Naive thymus-derived CD4-positive, alpha-beta T cell (primary cell): Measurements from ENCODE around the gene CCL25. TPM values are rescaled to one million over a fixed set of nuclear protein-coding genes. Genes with fewer than 3 reads are reported as not detected.

Source experiments
- ATAC-seq: fragments of 150-1000 bp; cut with Tn5 transposase; 2 replicates; pipeline ENCODE4 v1.10.0; 2021; ENCODE audit warnings: mild to moderate bottlenecking, moderate library complexity
- CTCF ChIA-PET: fragments of 350-600 bp; sonication (Branson Sonifier 250); formaldehyde crosslinking; loops from one replicate; lab custom pipeline; 2021; ENCODE audit warnings: antibody characterized with exemption; lab: Charles Lee
- POLR2A ChIA-PET: fragments of 350-600 bp; sonication (Branson Sonifier 250); formaldehyde crosslinking; loops from one replicate; lab custom pipeline; 2021; ENCODE audit warnings: antibody characterized with exemption, inconsistent platforms; lab: Charles Lee
- DNase-seq, 9 donors: peaks; one replicate each; pipeline versions ENCODE4 v3.0.0 to v3.0.0-alpha.2; 2020 to 2022; ENCODE audit warnings: mixed read lengths in 1 of 9
- H3K27ac ChIP-seq: one replicate; pipeline ENCODE4 v1.7.0; 2013; ENCODE audit warnings: mild to moderate bottlenecking, low read depth, low read length, moderate library complexity
- H3K27me3 ChIP-seq, 2 donors: one replicate each; pipeline ENCODE4 v1.7.0; 2013; ENCODE audit warnings: low read length in 2 of 2, mild to moderate bottlenecking in 2 of 2, moderate library complexity in 2 of 2; ENCODE audit not compliant: control insufficient read depth in 2 of 2, insufficient read depth in 2 of 2
- H3K36me3 ChIP-seq, 3 experiments: 1 replicate in 2 of 3; 2 replicates in 1 of 3; pipeline ENCODE4 v1.7.0; 2013; ENCODE audit warnings: low read length in 3 of 3, mild to moderate bottlenecking in 3 of 3, moderate library complexity in 1 of 3; ENCODE audit not compliant: insufficient read depth in 3 of 3, control insufficient read depth in 2 of 3
- H3K4me1 ChIP-seq, 2 donors: one replicate each; pipeline ENCODE4 v1.7.0; 2013; ENCODE audit warnings: low read length in 2 of 2, mild to moderate bottlenecking in 2 of 2, moderate library complexity in 1 of 2; ENCODE audit not compliant: control insufficient read depth in 2 of 2, insufficient read depth in 2 of 2
- H3K4me3 ChIP-seq: 2 replicates; pipeline ENCODE4 v1.7.0; 2013; ENCODE audit warnings: mild to moderate bottlenecking, low read length
- H3K9me3 ChIP-seq, 3 experiments: 1 replicate in 2 of 3; 2 replicates in 1 of 3; pipeline ENCODE4 v1.7.0; 2013; ENCODE audit warnings: low read length in 3 of 3; ENCODE audit not compliant: control insufficient read depth in 2 of 3
- H3K27ac Mint-ChIP-seq, 9 donors: one replicate each; pipeline ENCODE4 v1.8.0; 2020 to 2022; ENCODE audit warnings: mixed read lengths in 9 of 9, mild to moderate bottlenecking in 8 of 9, moderate library complexity in 5 of 9, inconsistent platforms in 2 of 9
- H3K27me3 Mint-ChIP-seq, 5 donors: one replicate each; pipeline ENCODE4 v1.8.0; 2021 to 2022; ENCODE audit warnings: mixed read lengths in 5 of 5, mild to moderate bottlenecking in 1 of 5
- H3K36me3 Mint-ChIP-seq, 5 donors: one replicate each; pipeline ENCODE4 v1.8.0; 2020 to 2022; ENCODE audit warnings: mixed read lengths in 5 of 5, mild to moderate bottlenecking in 3 of 5, inconsistent platforms in 1 of 5
- H3K4me1 Mint-ChIP-seq, 7 donors: one replicate each; pipeline ENCODE4 v1.8.0; 2020 to 2022; ENCODE audit warnings: mixed read lengths in 7 of 7, mild to moderate bottlenecking in 3 of 7, inconsistent platforms in 1 of 7
- H3K4me3 Mint-ChIP-seq, 10 donors: one replicate each; pipeline ENCODE4 v1.8.0; 2020 to 2022; ENCODE audit warnings: mild to moderate bottlenecking in 10 of 10, mixed read lengths in 10 of 10, moderate library complexity in 6 of 10, inconsistent platforms in 2 of 10
- H3K9me3 Mint-ChIP-seq, 11 donors: one replicate each; pipeline ENCODE4 v1.8.0; 2020 to 2022; ENCODE audit warnings: mixed read lengths in 11 of 11, mild to moderate bottlenecking in 4 of 11, inconsistent platforms in 1 of 11, moderate library complexity in 1 of 11
- intact Hi-C, 2 donors: fragments of 100-400 bp; cut with micrococcal nuclease; formaldehyde crosslinking; loops; one replicate each; pipeline ENCODE4 v1.15.1; 2023
- polyA plus RNA-seq, 2 donors: library from polyadenylated mRNA; unstranded; fragments of 300-500 nt; fragmentation: Illumina TruSeq; gene quantifications; one replicate each; pipeline ENCODE4 v1.2.3, GENCODE V29; 2021
- total RNA-seq, 6 experiments: library from RNA in 5 of 6; stranded (reverse) in 5 of 6; gene quantifications; 1 replicate in 5 of 6; 2 replicates in 1 of 6; pipeline ENCODE4 v1.2.3 and lab custom pipeline; 2021 to 2026

Gene CCL25
- total and polyA plus RNA-seq, 7 experiments from 2014 or later: 2.3 TPM; not detected in 6

GRCh38 chr19:8054169-8054568 lies 1.6 kb downstream of the CCL25 start:
- Mint-ChIP-seq H3K36me3 (peaks cover 0 to 1% (median 0%) of the 10 kb centered on the region in 5 donors), H3K27ac (no peak overlapping the region)

DNA sequence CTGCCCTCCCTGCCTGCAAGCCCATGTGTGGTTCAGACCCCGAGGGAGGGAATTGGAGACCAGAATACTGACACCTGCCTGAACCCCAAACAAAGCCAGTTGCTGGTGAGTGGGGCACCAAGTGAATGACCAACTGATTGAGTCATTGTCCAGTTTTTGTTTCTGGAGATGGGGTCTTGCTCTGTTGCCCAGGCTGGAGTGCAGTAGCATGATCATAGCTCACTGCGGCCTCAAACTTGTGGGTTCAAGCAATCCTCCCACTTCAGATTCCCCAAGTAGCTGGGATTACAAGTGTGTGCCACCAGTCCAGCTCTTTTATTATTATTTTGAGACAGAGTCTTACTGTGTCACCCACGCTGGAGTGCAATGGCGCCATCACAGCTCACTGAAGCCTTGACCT lies 4.0 kb downstream of the CCL25 start:
- Mint-ChIP-seq H3K27ac (no peak overlapping the region), H3K4me3 (no peak overlapping the region), H3K27me3 (no peaks in the 10 kb centered on the region), H3K9me3 (no peaks in the 10 kb centered on the region), H3K4me1 (peaks cover 6 to 12% (median 7%) of the 10 kb centered on the region in 7 donors), H3K36me3 (no peaks in the 10 kb centered on the region)
- Histone ChIP-seq H3K4me3 (no peak overlapping the region), H3K27ac (no peak overlapping the region), H3K4me1 (no peaks in the 10 kb centered on the region), H3K9me3 (no peaks in the 10 kb centered on the region), H3K27me3 (no peaks in the 10 kb centered on the region), H3K36me3 (no peaks in the 10 kb centered on the region)
- ChIA-PET POLR2A (no interaction called here), CTCF (no interaction called here)
- intact Hi-C loops: no loop called here
- no peak for ATAC-seq
- DNase-seq: no peak

More at GRCh38 chr19:8054169-8054568, 1.6 kb downstream of the CCL25 start:
- Histone ChIP-seq H3K9me3 (no peaks in the 10 kb centered on the region), H3K36me3 (no peaks in the 10 kb centered on the region), H3K4me3 (no peak overlapping the region), H3K27ac (no peak overlapping the region), H3K27me3 (no peaks in the 10 kb centered on the region), H3K4me1 (peaks cover 0 to 8% of the 10 kb centered on the region in 2 donors)
- Mint-ChIP-seq H3K4me1 (peaks cover 6 to 18% (median 13%) of the 10 kb centered on the region in 7 donors), H3K9me3 (no peaks in the 10 kb centered on the region), H3K4me3 (no peak overlapping the region), H3K27me3 (peaks cover 0 to 8% (median 0%) of the 10 kb centered on the region in 5 donors)
- DNase-seq (no peak), ATAC-seq (no peak)
- ChIA-PET CTCF (no interaction called here), POLR2A (no interaction called here)
- intact Hi-C loops: loop anchor here (5.0 kb wide), 2 partner anchors 47 to 52 kb away; partner anchors contain the start of gene ELAVL1 (in 1 of the 2)

- no peaks in the 10 kb centered on the region for H3K27me3 ChIP-seq
- no peaks in the 10 kb centered on the region for H3K9me3 Mint-ChIP-seq
- H3K27ac ChIP-seq: no peak overlapping the region
- H3K36me3 ChIP-seq: no peaks in the 10 kb centered on the region
- ChIA-PET CTCF (interaction anchor here (0.6 kb wide), 1 partner anchor 25 kb away, joined by 6 read pairs; no protein-coding TSS in a partner anchor), POLR2A (no interaction called here)
- no peaks in the 10 kb centered on the region for H3K4me1 ChIP-seq
- H3K27me3 Mint-ChIP-seq: no peaks in the 10 kb centered on the region
- no peak for DNase-seq
- ATAC-seq: no peak
- H3K4me3 ChIP-seq: no peak overlapping the region
- peaks cover 0 to 1% (median 0%) of the 10 kb centered on the region in 7 donors for H3K4me1 Mint-ChIP-seq
- H3K36me3 Mint-ChIP-seq: no peaks in the 10 kb centered on the region
- H3K4me3 Mint-ChIP-seq: no peak overlapping the region
- no peaks in the 10 kb centered on the region for H3K9me3 ChIP-seq
- no peak overlapping the region for H3K27ac Mint-ChIP-seq
- intact Hi-C loops: no loop called here
Observed at GRCh38 chr19:8057545-8058270, 5.1 kb downstream of the CCL25 start.

GRCh38 chr19:8064911-8065874 lies 12.6 kb downstream of the CCL25 start:
- no peak overlapping the region for H3K27ac ChIP-seq
- no peaks in the 10 kb centered on the region for H3K4me1 ChIP-seq
- no peaks in the 10 kb centered on the region for H3K36me3 ChIP-seq
- ChIA-PET CTCF (no interaction called here), POLR2A (no interaction called here)
- no peak overlapping the region for H3K4me3 ChIP-seq
- H3K9me3 ChIP-seq: peaks cover 0 to 16% (median 7%) of the 10 kb centered on the region in 3 experiments
- H3K27me3 ChIP-seq: no peaks in the 10 kb centered on the region
- ATAC-seq (no peak), DNase-seq (no peak)
- peaks cover 0 to 3% (median 0%) of the 10 kb centered on the region in 5 donors for H3K27me3 Mint-ChIP-seq
- no peak overlapping the region for H3K27ac Mint-ChIP-seq
- peaks cover under 1 to 18% (median 10%) of the 10 kb centered on the region in 11 donors for H3K9me3 Mint-ChIP-seq
- H3K4me1 Mint-ChIP-seq: no peaks in the 10 kb centered on the region
- H3K4me3 Mint-ChIP-seq: no peak overlapping the region
- peaks cover 0 to 8% (median 0%) of the 10 kb centered on the region in 5 donors for H3K36me3 Mint-ChIP-seq
- intact Hi-C loops: no loop called here

GRCh38 chr19:8065875-8066261 lies 13.3 kb downstream of the CCL25 start:
- peaks cover 0 to 20% (median 7%) of the 10 kb centered on the region in 3 experiments for H3K9me3 ChIP-seq
- H3K4me3 ChIP-seq: no peak overlapping the region
- Mint-ChIP-seq H3K27me3 (peaks cover 0 to 5% (median 0%) of the 10 kb centered on the region in 5 donors), H3K4me1 (no peaks in the 10 kb centered on the region), H3K36me3 (peaks cover 0 to 10% (median 0%) of the 10 kb centered on the region in 5 donors), H3K27ac (no peak overlapping the region), H3K4me3 (no peak overlapping the region), H3K9me3 (peaks cover 3 to 23% (median 13%) of the 10 kb centered on the region in 11 donors)
- DNase-seq (no peak), ATAC-seq (no peak)
- no peaks in the 10 kb centered on the region for H3K4me1 ChIP-seq
- H3K27ac ChIP-seq: no peak overlapping the region
- ChIA-PET POLR2A (no interaction called here), CTCF (no interaction called here)
- intact Hi-C loops: no loop called here
- H3K27me3 ChIP-seq: no peaks in the 10 kb centered on the region
- no peaks in the 10 kb centered on the region for H3K36me3 ChIP-seq

GRCh38 chr19:8069096-8069973 lies 16.8 kb downstream of the CCL25 start:
- Histone ChIP-seq H3K36me3 (no peaks in the 10 kb centered on the region), H3K9me3 (peaks cover 0 to 20% (median 7%) of the 10 kb centered on the region in 3 experiments), H3K27ac (no peak overlapping the region), H3K27me3 (no peaks in the 10 kb centered on the region), H3K4me3 (no peak overlapping the region), H3K4me1 (peaks cover 0 to 4% of the 10 kb centered on the region in 2 donors)
- no peak for DNase-seq
- Mint-ChIP-seq H3K9me3 (peaks cover 6 to 34% (median 17%) of the 10 kb centered on the region in 11 donors), H3K27me3 (peaks cover 0 to 5% (median 0%) of the 10 kb centered on the region in 5 donors), H3K4me3 (no peak overlapping the region), H3K27ac (peak overlapping the region in 1 of 9 donors; percentile 30), H3K4me1 (peaks cover 0 to 10% (median 4%) of the 10 kb centered on the region in 7 donors), H3K36me3 (peaks cover 0 to 10% (median 1%) of the 10 kb centered on the region in 5 donors)
- ChIA-PET CTCF (interaction anchor here (0.6 kb wide), 1 partner anchor 351 kb away, joined by 3 read pairs; no protein-coding TSS in a partner anchor), POLR2A (no interaction called here)
- intact Hi-C loops: no loop called here
- ATAC-seq: no peak
